ENCODE data around the gene EXD3.
"Not testable (repeated sequence)": the region's sequence is repeated elsewhere in the genome, so short reads cannot be mapped to it uniquely, and the experiment has no call there.

The EXD3 gene

DNA sequence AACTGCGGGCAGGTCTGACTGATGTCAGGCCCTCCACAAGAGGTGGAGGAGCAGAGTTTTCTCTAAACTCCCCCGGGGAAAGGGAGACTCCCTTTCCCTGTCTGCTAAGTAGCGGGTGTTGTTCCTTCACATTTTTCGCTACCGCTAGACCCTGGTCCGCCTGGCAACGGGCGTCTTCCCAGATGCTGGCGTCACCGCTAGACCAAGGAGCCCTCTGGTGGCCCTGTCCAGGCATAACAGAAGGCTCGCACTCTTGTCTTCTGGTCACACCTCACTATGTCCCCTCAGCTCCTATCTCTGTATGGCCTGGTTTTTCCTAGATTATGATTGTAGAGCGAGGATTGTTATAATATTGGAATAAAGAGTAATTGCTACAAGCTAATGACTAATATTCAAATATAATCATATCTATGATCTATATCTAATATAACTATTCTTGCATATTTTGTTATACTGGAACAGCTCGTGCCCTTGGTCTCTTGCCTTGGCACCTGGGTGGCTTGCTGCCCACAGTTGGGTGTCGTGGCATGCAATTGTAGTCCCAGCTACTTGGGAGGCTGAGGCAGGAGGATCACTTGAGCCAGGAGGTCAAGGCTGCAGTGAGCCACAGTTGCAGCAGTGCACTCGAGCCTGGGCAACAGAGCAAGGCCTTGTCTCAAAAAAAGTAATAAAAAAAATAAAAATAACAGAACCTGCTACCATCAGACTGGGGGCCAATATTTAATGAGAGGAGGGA is 160.6 kb downstream of the EXD3 start:
- TF ChIP-seq, protein P1, sequence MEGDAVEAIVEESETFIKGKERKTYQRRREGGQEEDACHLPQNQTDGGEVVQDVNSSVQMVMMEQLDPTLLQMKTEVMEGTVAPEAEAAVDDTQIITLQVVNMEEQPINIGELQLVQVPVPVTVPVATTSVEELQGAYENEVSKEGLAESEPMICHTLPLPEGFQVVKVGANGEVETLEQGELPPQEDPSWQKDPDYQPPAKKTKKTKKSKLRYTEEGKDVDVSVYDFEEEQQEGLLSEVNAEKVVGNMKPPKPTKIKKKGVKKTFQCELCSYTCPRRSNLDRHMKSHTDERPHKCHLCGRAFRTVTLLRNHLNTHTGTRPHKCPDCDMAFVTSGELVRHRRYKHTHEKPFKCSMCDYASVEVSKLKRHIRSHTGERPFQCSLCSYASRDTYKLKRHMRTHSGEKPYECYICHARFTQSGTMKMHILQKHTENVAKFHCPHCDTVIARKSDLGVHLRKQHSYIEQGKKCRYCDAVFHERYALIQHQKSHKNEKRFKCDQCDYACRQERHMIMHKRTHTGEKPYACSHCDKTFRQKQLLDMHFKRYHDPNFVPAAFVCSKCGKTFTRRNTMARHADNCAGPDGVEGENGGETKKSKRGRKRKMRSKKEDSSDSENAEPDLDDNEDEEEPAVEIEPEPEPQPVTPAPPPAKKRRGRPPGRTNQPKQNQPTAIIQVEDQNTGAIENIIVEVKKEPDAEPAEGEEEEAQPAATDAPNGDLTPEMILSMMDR (IDR thresholded peaks at IDR 0.05; ENCODE audit: low read depth, low read length): peak; percentile 24; the same call in 1 of the 2 replicates
- not testable (repeated sequence) for H3K4me3 ChIP-seq (ENCODE audit: low read depth, low read length)

Data from WI38 (cell line).